ENCODE data around the gene TRIM24.

Gene TRIM24

DNA sequence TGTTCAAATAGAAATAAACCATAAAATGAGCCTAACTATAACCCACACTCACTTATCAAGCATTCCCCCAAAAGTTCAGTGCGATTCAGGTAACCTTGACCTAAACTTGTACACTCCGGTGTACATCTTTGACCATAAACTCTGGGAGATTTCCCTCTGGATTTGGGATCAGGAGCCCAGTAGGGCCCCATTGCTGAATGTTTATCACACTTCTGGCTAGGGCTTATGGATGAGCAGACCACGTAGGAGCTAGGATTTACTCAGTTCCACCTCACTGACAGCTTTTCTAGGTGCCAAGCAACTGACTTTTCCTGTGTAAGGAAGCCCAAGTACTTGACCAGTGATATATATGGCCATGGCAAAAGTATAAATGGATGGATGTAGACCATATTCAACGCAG is 127.4 kb downstream of the TRIM24 start:
- TF ChIP-seq, protein P1, sequence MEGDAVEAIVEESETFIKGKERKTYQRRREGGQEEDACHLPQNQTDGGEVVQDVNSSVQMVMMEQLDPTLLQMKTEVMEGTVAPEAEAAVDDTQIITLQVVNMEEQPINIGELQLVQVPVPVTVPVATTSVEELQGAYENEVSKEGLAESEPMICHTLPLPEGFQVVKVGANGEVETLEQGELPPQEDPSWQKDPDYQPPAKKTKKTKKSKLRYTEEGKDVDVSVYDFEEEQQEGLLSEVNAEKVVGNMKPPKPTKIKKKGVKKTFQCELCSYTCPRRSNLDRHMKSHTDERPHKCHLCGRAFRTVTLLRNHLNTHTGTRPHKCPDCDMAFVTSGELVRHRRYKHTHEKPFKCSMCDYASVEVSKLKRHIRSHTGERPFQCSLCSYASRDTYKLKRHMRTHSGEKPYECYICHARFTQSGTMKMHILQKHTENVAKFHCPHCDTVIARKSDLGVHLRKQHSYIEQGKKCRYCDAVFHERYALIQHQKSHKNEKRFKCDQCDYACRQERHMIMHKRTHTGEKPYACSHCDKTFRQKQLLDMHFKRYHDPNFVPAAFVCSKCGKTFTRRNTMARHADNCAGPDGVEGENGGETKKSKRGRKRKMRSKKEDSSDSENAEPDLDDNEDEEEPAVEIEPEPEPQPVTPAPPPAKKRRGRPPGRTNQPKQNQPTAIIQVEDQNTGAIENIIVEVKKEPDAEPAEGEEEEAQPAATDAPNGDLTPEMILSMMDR (IDR thresholded peaks at IDR 0.05; ENCODE audit: extremely low read depth, missing control alignments): no peak

DNA sequence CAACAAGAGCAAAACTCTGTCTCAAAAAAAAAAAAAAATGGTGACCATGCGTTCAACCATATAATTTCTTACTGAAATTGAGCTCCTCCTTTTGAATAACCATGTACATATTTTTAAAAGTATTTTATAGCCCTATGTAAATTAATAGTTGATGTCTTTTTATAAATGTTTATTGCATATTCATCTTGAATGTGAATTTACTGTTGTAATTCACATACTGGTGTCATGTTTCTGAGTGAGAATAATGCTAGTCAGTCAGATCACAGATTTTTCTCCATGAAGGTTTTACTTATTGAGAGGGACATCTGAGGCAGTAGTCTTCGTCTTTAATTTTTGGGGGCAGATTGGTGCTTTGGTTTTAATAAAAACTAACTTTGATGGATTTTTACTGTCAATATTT is 128.9 kb downstream of the TRIM24 start:
- DNase-seq (ENCODE audit: low spot score): no peak
- TF ChIP-seq, protein P1 (IDR thresholded peaks at IDR 0.05; ENCODE audit: extremely low read depth, missing control alignments): no peak

More for the DNA sequence above, 127.4 kb downstream of the TRIM24 start:
- no peak for DNase-seq (ENCODE audit: low spot score)

DNA sequence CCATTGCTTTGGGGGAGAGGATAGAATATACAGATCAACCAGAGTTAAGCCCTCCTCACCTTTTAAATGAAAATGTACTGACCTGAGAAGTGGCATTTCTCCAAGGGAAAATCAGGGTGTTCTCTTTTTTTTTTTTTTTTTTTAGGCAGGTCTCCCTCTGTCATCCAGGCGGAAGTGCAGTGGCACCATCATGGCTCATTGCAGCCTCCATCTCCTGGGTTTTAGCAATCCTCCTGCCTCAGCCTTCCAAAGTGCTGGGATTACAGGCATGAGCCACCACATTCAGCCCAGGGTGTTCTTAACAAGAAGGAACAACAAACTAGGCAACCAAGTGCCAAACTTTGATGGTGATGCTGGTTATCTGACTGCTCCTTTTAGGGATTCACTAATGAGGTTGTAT is 130.1 kb downstream of the TRIM24 start:
- TF ChIP-seq, protein P1 (IDR thresholded peaks at IDR 0.05; ENCODE audit: extremely low read depth, missing control alignments): no peak
- no peak for DNase-seq (ENCODE audit: low spot score)

DNA sequence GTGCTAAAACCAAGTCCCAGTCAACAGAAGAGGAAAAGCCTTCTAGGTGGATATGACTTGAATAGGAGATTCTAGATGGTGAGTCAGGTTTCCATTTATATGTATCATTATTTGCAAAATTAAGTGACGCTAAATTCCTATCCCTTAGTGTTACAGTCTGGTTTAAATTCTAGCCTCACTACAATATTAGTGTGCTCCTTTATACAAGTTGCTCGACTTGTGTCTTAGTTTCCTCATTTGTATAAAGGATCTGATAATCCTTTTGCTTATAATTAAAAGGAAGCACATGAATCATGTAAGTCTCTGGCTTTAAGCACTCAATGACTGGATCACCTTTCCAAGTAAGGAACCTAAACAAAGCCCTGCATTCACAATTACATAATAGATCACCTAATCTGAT is 135.4 kb downstream of the TRIM24 start:
- TF ChIP-seq, protein P1 (IDR thresholded peaks at IDR 0.05; ENCODE audit: extremely low read depth, missing control alignments): no peak
- DNase-seq (ENCODE audit: low spot score): no peak

DNA sequence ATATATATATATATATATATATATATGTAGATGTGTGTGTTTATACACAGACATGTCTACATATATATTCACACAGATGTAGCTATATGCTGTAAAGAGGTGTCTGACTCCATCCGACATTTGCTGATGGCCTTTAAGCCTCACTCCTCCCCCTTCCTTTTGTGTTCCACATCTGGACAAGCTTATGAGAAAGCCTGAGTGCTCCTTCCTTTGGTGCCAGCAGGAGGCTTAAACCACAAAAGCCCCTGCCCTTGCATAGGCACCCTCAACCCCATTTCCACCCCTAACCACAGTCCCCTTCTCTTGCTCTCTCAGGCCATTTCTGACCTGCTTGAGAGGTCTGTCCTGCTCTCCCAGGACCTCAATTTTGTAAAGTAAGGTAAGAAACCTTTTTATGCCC is 142.4 kb downstream of the TRIM24 start:
- DNase-seq (ENCODE audit: low spot score): no peak

DNA sequence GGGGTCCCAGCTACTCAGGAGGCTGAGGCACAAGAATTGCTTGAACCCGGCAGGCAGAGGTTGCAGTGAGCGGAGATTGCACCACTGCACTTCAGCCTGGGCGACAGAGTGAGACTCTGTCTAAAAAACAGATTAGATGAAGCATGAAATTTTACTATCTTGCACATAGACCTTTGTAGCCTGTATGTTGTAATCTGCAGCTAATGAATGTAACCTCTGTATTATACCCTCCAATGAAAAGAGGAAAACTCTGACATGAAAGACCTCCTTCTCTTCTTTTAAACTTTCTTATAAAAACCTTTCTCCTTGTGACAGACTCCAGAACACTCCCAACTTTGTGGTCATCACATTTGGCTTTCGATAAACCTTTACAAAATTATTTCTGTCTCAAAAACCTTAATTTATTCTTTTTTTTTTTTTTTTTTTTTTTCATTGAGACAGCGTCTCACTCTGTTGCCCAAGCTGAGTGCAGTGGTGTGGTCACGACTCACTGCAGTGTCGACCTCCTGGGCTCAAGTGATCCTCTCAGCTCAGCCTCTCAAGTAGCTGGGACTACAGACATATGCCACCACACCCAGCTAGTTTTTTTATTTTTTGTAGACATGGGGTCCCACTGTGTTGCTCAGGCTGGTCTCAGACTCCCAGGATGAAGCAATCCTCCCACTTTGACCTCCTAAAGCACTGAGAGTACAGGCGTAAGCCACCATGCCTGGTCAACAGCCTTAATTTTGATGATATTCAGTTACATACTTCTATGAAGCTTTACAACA is 143.7 kb downstream of the TRIM24 start:
- DNase-seq (ENCODE audit: low spot score): no peak
- TF ChIP-seq, protein P1 (IDR thresholded peaks at IDR 0.05; ENCODE audit: extremely low read depth, missing control alignments): no peak

More for the DNA sequence above, 142.4 kb downstream of the TRIM24 start:
- TF ChIP-seq, protein P1 (IDR thresholded peaks at IDR 0.05; ENCODE audit: extremely low read depth, missing control alignments): no peak

DNA sequence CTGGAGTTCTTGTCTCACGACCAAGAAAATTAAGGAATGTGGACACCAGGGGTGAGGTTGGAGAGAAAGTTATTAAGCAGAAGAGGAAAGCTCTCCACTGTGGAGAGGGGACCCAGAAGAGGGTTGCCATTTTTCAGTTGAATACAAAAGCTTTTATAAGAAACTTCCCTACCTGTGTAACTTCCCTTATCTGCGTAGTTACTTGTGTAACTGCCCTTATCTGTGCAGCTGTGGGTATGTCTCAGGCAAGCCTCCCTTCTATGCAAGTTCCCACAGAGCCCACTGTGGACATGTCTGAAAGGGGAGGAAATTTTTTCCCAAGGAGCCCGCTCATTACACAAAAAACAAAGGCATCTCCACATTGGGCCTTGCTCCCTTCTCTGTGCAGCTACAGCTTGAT is 146.2 kb downstream of the TRIM24 start:
- TF ChIP-seq, protein P1 (IDR thresholded peaks at IDR 0.05; ENCODE audit: extremely low read depth, missing control alignments): no peak
- DNase-seq (ENCODE audit: low spot score): no peak

Measured in GM20000 (cell line).